Measurements from ENCODE around the gene RRP1.
A peak's percentile ranks its signal among the peaks of the same experiment; 100 is the strongest.
"Not testable (repeated sequence)": the region's sequence is repeated elsewhere in the genome, so short reads cannot be mapped to it uniquely, and the experiment has no call there.

RRP1 gene

DNA sequence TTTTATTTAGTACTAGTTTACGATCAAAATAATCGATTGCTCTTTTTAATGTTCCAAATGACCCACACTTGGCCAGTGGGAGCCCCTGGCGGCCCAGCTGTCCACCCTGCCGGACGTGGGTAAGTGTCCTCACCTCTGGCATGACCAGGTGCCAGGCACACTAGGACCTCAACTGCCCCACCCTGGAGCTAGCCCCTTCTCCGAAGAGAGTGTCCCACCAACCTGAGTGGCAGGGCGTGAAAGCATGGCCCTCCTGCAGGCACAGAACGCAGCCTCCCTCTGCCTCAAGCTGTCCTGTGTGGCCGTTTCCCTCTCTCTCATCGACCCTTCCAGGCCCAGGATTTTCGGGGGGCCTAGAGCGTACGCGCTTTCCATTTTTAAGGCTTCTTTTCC lies 42.8 kb downstream of the RRP1 start:
- DNase-seq (ENCODE audit: insufficient read length, low spot score) (no peak), FAIRE-seq (no peak)

DNA sequence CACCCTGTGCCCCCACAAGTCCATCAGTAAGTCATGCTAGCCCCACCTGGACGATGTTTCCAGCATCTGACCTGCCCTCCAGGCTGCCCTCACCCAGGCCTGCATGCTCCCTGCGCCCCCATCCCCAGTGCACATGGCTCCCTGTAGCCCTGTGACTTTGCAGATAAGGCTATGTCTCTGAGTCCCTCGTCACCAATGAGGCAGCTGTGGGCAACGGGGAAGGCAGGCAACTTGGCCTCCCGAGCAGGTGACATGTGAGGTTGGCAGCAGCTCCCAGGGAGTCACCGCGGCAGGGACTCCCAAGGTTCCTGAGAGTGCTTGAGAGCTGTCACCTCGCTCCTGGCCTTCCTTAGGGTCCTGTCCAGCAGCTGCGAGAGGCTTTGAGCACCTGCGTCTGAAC lies 43.3 kb downstream of the RRP1 start:
- DNase-seq (ENCODE audit: insufficient read length, low spot score) (no peak), FAIRE-seq (no peak)

GRCh38 chr21:43834146-43834905 lies 44.9 kb downstream of the RRP1 start:
- DNase-seq (ENCODE audit: insufficient read length, low spot score) (no peak), FAIRE-seq (no peak)

- FAIRE-seq (no peak), DNase-seq (ENCODE audit: insufficient read length, low spot score) (no peak)
Observed at GRCh38 chr21:43835050-43835449, 45.7 kb downstream of the RRP1 start.

GRCh38 chr21:43835861-43836260 lies 46.5 kb downstream of the RRP1 start:
- DNase-seq (ENCODE audit: insufficient read length, low spot score) (no peak), FAIRE-seq (no peak)

DNA sequence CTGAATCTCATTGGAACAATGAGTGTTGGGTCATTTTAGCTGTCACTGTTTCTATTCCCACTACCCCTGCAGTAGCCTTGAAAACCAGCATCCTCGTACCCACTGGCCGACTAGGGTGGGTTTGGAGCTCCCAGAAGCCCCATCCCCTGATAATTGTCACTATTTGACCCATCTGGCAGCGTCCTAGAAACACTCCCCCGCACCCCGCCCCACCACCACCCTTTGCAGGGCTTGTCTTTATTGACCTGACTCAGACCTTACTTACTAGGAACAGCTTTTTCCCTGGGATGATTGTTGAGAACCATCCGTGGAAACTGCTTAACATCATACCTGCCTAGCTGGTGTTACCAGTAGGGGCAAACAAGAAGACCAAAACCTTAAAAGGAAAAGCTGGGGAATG lies 47.2 kb downstream of the RRP1 start:
- DNase-seq (ENCODE audit: insufficient read length, low spot score) (no peak), FAIRE-seq (no peak)

DNA sequence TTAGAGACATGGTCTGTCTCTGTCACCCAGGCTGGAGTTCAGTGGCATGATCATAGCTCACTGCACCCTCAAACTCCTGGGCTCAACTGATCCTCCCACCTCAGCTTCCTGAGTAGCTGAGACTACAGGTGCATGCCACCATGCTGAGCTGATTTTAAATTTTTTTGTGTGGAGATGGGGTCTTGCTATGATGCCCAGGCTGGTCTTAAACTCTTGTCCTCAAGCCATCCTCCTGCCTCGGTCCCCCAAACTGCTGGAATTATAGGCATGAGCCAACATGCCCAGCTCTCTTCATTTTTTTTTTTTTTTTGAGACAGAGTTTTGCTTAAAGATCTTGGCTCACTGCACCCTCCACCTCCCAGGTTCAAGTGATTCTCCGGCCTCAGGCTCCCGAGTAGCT lies 50.9 kb downstream of the RRP1 start:
- DNase-seq (ENCODE audit: insufficient read length, low spot score) (no peak), FAIRE-seq (no peak)

- peak; percentile 87 for FAIRE-seq
- no peak for DNase-seq (ENCODE audit: insufficient read length, low spot score)
Observed at GRCh38 chr21:43842742-43843141, 53.4 kb downstream of the RRP1 start.

- not testable (repeated sequence) for DNase-seq (ENCODE audit: insufficient read length, low spot score); FAIRE-seq
Observed at GRCh38 chr21:43844906-43845305, 55.5 kb downstream of the RRP1 start.

GRCh38 chr21:43845386-43845785 lies 56.0 kb downstream of the RRP1 start:
- FAIRE-seq (no peak), DNase-seq (ENCODE audit: insufficient read length, low spot score) (no peak)

GRCh38 chr21:43846430-43846829 lies 57.1 kb downstream of the RRP1 start:
- DNase-seq (ENCODE audit: insufficient read length, low spot score) (no peak), FAIRE-seq (no peak)

DNA sequence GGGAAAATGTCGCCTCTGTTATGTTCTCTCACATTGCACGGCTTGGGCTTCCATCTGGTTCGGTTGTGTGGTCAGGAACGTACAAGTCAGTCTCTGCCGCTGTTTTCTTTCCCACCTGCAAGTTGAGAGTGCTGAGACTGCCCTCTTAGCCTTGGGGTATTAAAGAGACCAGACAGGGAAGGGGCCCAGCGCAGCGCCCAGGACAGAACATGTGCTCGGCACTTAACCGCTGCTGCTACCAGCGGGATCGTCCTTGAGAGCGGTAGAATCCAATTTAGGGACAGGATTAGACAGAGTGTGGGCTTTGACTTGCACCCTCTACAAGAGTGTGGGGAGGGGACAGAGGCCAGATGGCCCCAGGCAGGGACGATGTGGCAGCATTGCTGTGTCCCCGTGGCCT lies 57.9 kb downstream of the RRP1 start:
- DNase-seq (ENCODE audit: insufficient read length, low spot score) (no peak), FAIRE-seq (no peak)

DNA sequence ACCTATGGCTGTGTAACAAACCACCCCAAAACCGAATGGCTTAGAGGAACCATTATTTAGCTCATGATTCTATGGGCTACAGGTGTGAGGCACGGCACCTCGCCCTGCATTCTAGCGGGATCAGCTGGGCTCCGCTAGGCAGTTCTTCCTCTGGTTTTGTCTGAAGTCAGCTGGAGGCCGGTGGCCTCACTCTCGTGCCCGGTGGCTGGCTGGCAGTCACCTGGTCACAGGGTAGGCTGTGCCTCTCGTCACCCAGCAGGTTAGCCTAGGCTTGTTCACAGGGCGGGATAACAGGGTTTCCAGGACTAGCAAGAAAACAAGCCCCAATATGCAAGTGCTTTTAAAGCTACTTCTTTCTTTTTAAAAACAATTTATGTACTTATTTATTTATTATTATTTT lies 59.4 kb downstream of the RRP1 start:
- no peak for DNase-seq (ENCODE audit: insufficient read length, low spot score)
- no peak for FAIRE-seq

- DNase-seq (ENCODE audit: insufficient read length, low spot score) (no peak), FAIRE-seq (no peak)
Observed at GRCh38 chr21:43849532-43850299, 60.3 kb downstream of the RRP1 start.

DNA sequence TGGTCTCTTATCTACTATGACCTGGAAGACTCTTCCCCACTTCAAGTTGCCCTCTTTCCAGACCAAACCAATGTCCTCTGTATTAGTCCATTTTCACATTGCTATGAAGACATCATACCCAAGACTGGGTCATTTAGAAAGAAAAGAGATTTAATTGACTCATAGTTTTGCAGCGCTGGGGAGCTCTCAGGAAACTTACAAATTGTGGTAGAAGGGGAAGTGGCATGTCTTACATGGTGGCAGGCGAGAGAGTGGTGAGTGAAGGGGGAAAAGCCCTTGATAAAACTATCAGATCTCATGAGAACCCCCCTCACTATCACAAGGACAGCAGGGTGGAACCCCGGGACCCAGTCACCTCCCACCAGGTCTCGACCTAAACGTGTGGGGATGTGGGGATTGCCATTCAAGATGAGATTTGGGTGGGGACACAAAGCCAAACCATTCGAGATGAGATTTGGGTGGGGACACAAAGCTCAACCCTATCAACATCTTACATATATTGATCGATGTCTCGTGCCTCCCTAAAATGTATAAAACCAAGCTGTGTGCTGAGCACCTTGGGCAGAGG lies 61.4 kb downstream of the RRP1 start:
- no peak for FAIRE-seq
- DNase-seq (ENCODE audit: insufficient read length, low spot score), result no peak

DNA sequence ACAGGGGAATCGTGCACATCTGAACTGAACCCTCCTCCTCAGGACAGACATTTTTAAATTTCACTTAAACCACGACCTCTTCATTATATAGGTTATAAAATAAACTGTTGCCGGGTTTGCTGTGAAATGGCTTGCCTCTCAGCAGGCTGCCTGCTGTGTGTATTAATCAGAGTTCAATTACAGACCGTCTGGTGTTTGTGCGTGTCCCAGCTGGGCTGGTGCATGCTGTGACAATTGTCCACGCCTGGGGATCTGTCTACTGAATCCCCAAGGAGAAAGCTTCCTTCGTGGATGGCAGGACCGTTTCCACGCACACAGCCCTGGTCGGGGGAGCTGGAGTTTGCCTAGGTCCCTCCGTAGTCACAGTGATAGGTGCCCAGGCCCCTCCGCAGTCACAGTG lies 62.2 kb downstream of the RRP1 start:
- DNase-seq (ENCODE audit: insufficient read length, low spot score) (no peak), FAIRE-seq (no peak)

DNA sequence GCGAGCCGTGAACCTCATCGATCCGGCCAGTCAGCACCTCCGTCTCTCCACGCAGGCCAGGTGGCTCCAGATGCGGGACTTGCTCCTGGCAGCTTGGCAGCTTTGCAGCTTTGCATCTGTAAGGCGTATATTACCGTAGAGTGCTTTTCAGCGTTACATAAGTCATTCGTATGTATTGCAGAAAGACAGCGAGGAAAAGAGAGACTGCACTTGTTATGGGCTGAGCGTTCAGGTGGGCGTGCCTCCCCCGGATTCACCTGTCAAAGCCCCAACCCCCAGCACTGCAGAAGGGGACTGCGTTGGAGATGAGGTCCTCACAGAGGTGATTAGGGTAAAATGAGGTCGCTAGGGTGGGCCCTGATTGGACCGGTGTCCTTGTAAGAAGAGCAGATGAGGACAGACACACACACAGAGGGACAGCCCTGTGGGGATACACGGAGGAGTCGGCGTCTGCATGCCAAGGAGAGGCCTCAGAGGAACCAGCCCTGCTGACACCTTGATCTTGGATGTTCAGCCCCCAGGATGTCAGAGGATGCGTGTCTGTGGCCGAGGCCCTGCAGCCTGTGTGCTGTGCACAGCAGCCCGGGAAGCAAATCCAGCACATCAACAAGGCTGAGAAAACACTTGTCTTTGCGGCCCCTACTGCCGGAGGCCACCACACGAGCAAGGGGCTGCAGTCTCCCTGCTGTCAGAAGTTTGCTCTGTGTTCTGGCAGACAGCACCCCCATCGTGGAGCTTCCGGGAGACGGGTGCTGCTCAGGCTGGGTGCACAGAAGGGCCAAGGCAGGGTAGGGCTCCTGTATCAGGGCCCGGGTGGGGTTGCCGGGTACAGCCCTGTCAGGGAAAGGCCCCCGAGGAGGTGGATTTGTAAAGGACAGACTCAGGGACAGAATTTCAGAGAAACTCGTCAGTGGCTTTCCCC lies 64.7 kb downstream of the RRP1 start:
- no peak for FAIRE-seq

More for the DNA sequence above, 64.7 kb downstream of the RRP1 start:
- no peak for DNase-seq (ENCODE audit: insufficient read length, low spot score)

All from GM19239 (cell line).